ENCODE results near the gene CAP2.

DNA sequence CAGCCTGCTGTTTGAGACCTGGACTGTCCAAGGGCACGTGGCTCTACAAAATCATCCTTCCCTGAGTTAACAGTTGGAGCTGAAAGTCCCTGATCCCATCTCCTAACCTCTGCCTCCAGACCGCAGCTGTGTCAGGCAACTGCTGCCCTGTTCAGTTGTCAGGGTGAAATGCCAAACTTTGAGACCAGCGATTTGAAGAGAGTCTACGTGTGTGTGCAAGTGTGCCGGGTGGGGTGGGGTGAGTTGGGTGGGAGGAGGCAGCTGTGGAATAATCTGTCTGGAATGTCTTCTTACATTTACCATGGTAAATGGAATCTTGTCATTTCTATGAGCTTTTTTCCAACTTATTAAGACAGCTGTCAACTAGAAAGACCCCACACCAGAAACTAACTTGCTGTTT, 125.7 kb downstream of the CAP2 start:
- TF ChIP-seq, protein P1, sequence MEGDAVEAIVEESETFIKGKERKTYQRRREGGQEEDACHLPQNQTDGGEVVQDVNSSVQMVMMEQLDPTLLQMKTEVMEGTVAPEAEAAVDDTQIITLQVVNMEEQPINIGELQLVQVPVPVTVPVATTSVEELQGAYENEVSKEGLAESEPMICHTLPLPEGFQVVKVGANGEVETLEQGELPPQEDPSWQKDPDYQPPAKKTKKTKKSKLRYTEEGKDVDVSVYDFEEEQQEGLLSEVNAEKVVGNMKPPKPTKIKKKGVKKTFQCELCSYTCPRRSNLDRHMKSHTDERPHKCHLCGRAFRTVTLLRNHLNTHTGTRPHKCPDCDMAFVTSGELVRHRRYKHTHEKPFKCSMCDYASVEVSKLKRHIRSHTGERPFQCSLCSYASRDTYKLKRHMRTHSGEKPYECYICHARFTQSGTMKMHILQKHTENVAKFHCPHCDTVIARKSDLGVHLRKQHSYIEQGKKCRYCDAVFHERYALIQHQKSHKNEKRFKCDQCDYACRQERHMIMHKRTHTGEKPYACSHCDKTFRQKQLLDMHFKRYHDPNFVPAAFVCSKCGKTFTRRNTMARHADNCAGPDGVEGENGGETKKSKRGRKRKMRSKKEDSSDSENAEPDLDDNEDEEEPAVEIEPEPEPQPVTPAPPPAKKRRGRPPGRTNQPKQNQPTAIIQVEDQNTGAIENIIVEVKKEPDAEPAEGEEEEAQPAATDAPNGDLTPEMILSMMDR (IDR thresholded peaks at IDR 0.05) = no peak
- TF ChIP-seq POLR2A (IDR thresholded peaks at IDR 0.05) = no peak

Data from body of pancreas (tissue), 4 donors.